ENCODE measurements around the gene PCSK2. TPM values are rescaled to one million over a fixed set of nuclear protein-coding genes. Genes with fewer than 3 reads are reported as not detected.

Gene PCSK2
- total and polyA plus RNA-seq, 2 of the 8 experiments (the other 6 are each of a cell fraction or from before 2014, with no cell fraction given) = 1.9 to 4.2 TPM

GRCh38 chr20:17327185-17328148, 100.6 kb downstream of the PCSK2 start (continued):
- TF ChIP-seq CHD7 (IDR thresholded peaks at IDR 0.05; ENCODE audit: insufficient replicate concordance, low read length) = no peak
- no peak for TF ChIP-seq SAP30 (IDR thresholded peaks at IDR 0.05; ENCODE audit: insufficient read depth, insufficient replicate concordance, low read length)
- TF ChIP-seq KDM5A (IDR thresholded peaks at IDR 0.05; ENCODE audit: low read length) = no peak
- TF ChIP-seq TEAD4 (IDR thresholded peaks at IDR 0.05; ENCODE audit: low read depth, low read length) = no peak
- TF ChIP-seq CREB1 (IDR thresholded peaks at IDR 0.05) = no peak
- no peak for TF ChIP-seq SP2 (IDR thresholded peaks at IDR 0.05; ENCODE audit: low read length)
- TF ChIP-seq ATF3 (IDR thresholded peaks at IDR 0.05; ENCODE audit: insufficient read depth, low read depth, low read length) = no peak
- TF ChIP-seq TAF7 (optimal IDR thresholded peaks at IDR 0.05; ENCODE audit: borderline replicate concordance, low read depth, low read length) = no peak
- no peak for TF ChIP-seq JUND (IDR thresholded peaks at IDR 0.05; ENCODE audit: low read length)

All from H1 (cell line).